H7 (cell line): ENCODE results near the gene PFAS. TPM values are rescaled to one million over a fixed set of nuclear protein-coding genes. Genes with fewer than 3 reads are reported as not detected.

Experiments used
- DNase-seq: peaks from one replicate; pipeline ENCODE4 v3.0.0; 2012
- H3K27me3 ChIP-seq: 2 replicates; pipeline ENCODE4 v1.6.0; 2011; ENCODE audit warnings: mild to moderate bottlenecking, low read length; ENCODE audit not compliant: control insufficient read depth, insufficient read depth
- H3K36me3 ChIP-seq: replicated peaks from 2 replicates; pipeline ENCODE4 v1.5.1; 2011; ENCODE audit warnings: low read length; ENCODE audit not compliant: control insufficient read depth, insufficient read depth
- H3K4me3 ChIP-seq: 2 replicates; pipeline ENCODE4 v1.5.1; 2011; ENCODE audit warnings: low read depth, mild to moderate bottlenecking, control low read depth, low read length, moderate library complexity; ENCODE audit not compliant: insufficient read depth
- total RNA-seq: library from RNA; depleted of rRNA; stranded (reverse); fragments of >200 nt; shearing (Covaris generic); gene quantifications from 2 replicates; pipeline ENCODE4 v1.2.3, GENCODE V29; 2014

PFAS gene
- total RNA-seq, 1 experiment from 2014 or later: 122 TPM

GRCh38 chr17:8223356-8224126, 25.5 kb upstream of the PFAS start:
- peak overlapping the region; percentile 92 for H3K4me3 ChIP-seq
- H3K36me3 ChIP-seq: peaks cover 8% of the 10 kb centered on the region
- DNase-seq: peak; percentile 74

GRCh38 chr17:8224891-8225812, 23.9 kb upstream of the PFAS start:
- Histone ChIP-seq H3K4me3 (no peak overlapping the region), H3K36me3 (peaks cover 24% of the 10 kb centered on the region), H3K27me3 (no peaks in the 10 kb centered on the region)
- no peak for DNase-seq

More at GRCh38 chr17:8223356-8224126, 25.5 kb upstream of the PFAS start:
- no peaks in the 10 kb centered on the region for H3K27me3 ChIP-seq

- DNase-seq: no peak
- peak overlapping the region; percentile 49 for H3K4me3 ChIP-seq
Observed at GRCh38 chr17:8225813-8226535, 23.1 kb upstream of the PFAS start.

GRCh38 chr17:8226536-8227237, 22.4 kb upstream of the PFAS start:
- DNase-seq: peak; percentile 75
- H3K36me3 ChIP-seq: peaks cover 35% of the 10 kb centered on the region
- H3K4me3 ChIP-seq: peak overlapping the region; percentile 49
- H3K27me3 ChIP-seq: no peaks in the 10 kb centered on the region

More at GRCh38 chr17:8225813-8226535, 23.1 kb upstream of the PFAS start:
- H3K36me3 ChIP-seq: peaks cover 28% of the 10 kb centered on the region
- no peaks in the 10 kb centered on the region for H3K27me3 ChIP-seq

- DNase-seq: no peak
- H3K36me3 ChIP-seq: peaks cover 39% of the 10 kb centered on the region
- H3K4me3 ChIP-seq: peak overlapping the region; percentile 49
- no peaks in the 10 kb centered on the region for H3K27me3 ChIP-seq
Observed at GRCh38 chr17:8227238-8227581, 21.9 kb upstream of the PFAS start.

- H3K27me3 ChIP-seq: no peaks in the 10 kb centered on the region
- H3K36me3 ChIP-seq: peaks cover 70% of the 10 kb centered on the region
- DNase-seq: no peak
- H3K4me3 ChIP-seq: no peak overlapping the region
Observed at GRCh38 chr17:8231701-8232100, 17.4 kb upstream of the PFAS start.

- DNase-seq: no peak
- H3K27me3 ChIP-seq: no peaks in the 10 kb centered on the region
- H3K4me3 ChIP-seq: no peak overlapping the region
- peaks cover 60% of the 10 kb centered on the region for H3K36me3 ChIP-seq
Observed at GRCh38 chr17:8234361-8235270, 14.5 kb upstream of the PFAS start.

- H3K27me3 ChIP-seq: no peaks in the 10 kb centered on the region
- no peak overlapping the region for H3K4me3 ChIP-seq
- DNase-seq: no peak
- H3K36me3 ChIP-seq: peaks cover 52% of the 10 kb centered on the region
Observed at GRCh38 chr17:8235676-8236075, 13.4 kb upstream of the PFAS start.

- H3K36me3 ChIP-seq: peaks cover 41% of the 10 kb centered on the region
- H3K4me3 ChIP-seq: no peak overlapping the region
- no peak for DNase-seq
- H3K27me3 ChIP-seq: no peaks in the 10 kb centered on the region
Observed at GRCh38 chr17:8237175-8237574, 11.9 kb upstream of the PFAS start.

GRCh38 chr17:8237886-8238285, 11.2 kb upstream of the PFAS start:
- Histone ChIP-seq H3K36me3 (peaks cover 35% of the 10 kb centered on the region), H3K27me3 (no peaks in the 10 kb centered on the region), H3K4me3 (no peak overlapping the region)
- DNase-seq: no peak

GRCh38 chr17:8243827-8244226, 5.3 kb upstream of the PFAS start:
- Histone ChIP-seq H3K4me3 (no peak overlapping the region), H3K36me3 (peaks cover 3% of the 10 kb centered on the region), H3K27me3 (no peaks in the 10 kb centered on the region)
- DNase-seq: no peak

GRCh38 chr17:8244768-8245167, 4.3 kb upstream of the PFAS start:
- Histone ChIP-seq H3K27me3 (no peaks in the 10 kb centered on the region), H3K36me3 (peaks cover 3% of the 10 kb centered on the region), H3K4me3 (no peak overlapping the region)
- no peak for DNase-seq
